ENCODE results near the gene COP1.

DNA sequence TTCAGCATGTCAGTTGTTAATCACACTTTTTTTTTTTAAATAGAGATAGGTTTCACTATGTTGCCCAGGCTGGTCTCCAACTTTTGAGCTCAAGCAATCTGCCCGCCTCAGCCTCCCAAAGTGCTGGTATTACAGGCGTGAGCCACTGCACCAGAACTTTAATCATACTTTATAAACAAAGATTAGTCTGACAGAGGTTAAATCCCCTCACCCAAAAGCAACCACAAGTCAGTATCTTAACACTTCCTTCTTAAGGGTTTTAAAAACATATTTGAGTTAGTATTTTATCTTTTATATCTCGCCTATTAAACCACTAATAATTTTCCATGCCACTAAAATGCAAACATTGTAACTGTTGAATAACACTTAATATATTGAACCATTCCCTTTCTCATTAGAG lies 70.2 kb downstream of the COP1 start:
- TF ChIP-seq POLR2A (IDR thresholded peaks at IDR 0.05; ENCODE audit: low read depth, low read length) (no peak), EZH2 (IDR thresholded peaks at IDR 0.05; ENCODE audit: borderline replicate concordance, low read depth, low read length, severe bottlenecking) (no peak), POLR2AphosphoS5 (IDR thresholded peaks at IDR 0.05; ENCODE audit: insufficient read depth, low read depth, low read length) (no peak), JUN (IDR thresholded peaks at IDR 0.05; ENCODE audit: borderline replicate concordance, insufficient read depth, insufficient read length, low read depth) (no peak), FOS (IDR thresholded peaks at IDR 0.05; ENCODE audit: borderline replicate concordance, insufficient read depth, low read length) (no peak), MYC (IDR thresholded peaks at IDR 0.05; ENCODE audit: low read depth, low read length) (no peak), GATA2 (IDR thresholded peaks at IDR 0.05; ENCODE audit: insufficient read depth, insufficient read length, low read depth, low read length) (no peak)
- TF ChIP-seq, protein P1, sequence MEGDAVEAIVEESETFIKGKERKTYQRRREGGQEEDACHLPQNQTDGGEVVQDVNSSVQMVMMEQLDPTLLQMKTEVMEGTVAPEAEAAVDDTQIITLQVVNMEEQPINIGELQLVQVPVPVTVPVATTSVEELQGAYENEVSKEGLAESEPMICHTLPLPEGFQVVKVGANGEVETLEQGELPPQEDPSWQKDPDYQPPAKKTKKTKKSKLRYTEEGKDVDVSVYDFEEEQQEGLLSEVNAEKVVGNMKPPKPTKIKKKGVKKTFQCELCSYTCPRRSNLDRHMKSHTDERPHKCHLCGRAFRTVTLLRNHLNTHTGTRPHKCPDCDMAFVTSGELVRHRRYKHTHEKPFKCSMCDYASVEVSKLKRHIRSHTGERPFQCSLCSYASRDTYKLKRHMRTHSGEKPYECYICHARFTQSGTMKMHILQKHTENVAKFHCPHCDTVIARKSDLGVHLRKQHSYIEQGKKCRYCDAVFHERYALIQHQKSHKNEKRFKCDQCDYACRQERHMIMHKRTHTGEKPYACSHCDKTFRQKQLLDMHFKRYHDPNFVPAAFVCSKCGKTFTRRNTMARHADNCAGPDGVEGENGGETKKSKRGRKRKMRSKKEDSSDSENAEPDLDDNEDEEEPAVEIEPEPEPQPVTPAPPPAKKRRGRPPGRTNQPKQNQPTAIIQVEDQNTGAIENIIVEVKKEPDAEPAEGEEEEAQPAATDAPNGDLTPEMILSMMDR (IDR thresholded peaks at IDR 0.05; ENCODE audit: extremely low read depth in 1 of 2, insufficient read depth in 1 of 2, low read depth in 1 of 2, low read length in 2 of 2): no peak
- TF ChIP-seq, protein P2, sequence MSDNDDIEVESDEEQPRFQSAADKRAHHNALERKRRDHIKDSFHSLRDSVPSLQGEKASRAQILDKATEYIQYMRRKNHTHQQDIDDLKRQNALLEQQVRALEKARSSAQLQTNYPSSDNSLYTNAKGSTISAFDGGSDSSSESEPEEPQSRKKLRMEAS (IDR thresholded peaks at IDR 0.05; ENCODE audit: insufficient read depth, insufficient read length): no peak

Measured in endothelial cell of umbilical vein (primary cell).